HL-60/S4 treated with phorbol 12-myristate 13-acetate at 8.2 ng/mL for 4 days and 3 days (cell line): ENCODE data around the gene SLC30A2.
"Not testable (repeated sequence)": the region's sequence is repeated elsewhere in the genome, so short reads cannot be mapped to it uniquely, and the experiment has no call there.

Experiments used
- in situ Hi-C: fragments of 300-500 bp; cut with MboI; formaldehyde crosslinking; loops from 2 replicates; pipeline ENCODE4 v1.15.0; 2022; ENCODE audit warnings: low sequenced_read_pairs

Gene SLC30A2, protein sequence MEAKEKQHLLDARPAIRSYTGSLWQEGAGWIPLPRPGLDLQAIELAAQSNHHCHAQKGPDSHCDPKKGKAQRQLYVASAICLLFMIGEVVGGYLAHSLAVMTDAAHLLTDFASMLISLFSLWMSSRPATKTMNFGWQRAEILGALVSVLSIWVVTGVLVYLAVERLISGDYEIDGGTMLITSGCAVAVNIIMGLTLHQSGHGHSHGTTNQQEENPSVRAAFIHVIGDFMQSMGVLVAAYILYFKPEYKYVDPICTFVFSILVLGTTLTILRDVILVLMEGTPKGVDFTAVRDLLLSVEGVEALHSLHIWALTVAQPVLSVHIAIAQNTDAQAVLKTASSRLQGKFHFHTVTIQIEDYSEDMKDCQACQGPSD

DNA sequence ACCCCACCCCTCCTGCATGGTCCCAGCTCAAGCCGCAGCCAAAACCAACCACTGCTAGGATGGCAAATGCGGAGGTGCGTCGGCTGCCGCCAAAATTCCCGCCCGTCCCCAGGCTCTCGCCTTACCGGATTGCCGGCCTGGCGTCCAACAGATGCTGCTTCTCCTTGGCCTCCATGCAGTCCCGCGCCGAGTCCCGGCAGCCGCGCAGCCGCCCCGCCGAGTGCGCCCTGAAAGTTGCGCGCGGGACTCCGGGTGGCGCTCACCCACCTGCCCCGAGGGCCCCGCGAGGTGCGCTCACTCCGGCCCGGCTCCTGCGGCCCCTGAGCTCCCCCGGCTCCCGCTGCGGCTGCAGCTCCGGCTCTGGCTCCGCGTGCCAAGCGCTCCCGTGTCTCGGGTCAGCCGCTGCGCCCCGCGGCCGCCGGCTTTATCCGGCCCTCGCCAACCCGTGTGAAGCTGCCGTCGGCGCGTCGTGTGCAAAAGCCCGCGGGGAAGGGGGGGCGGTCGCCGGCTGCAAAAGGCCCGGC is at the start of gene SLC30A2:
Gene SLC30A2, minus strand, starts transcription at position 397 of the 524 bp plus-strand sequence. Its CDS starts 222 bp downstream, at position 175.
- in situ Hi-C loops, result no loop called here

DNA sequence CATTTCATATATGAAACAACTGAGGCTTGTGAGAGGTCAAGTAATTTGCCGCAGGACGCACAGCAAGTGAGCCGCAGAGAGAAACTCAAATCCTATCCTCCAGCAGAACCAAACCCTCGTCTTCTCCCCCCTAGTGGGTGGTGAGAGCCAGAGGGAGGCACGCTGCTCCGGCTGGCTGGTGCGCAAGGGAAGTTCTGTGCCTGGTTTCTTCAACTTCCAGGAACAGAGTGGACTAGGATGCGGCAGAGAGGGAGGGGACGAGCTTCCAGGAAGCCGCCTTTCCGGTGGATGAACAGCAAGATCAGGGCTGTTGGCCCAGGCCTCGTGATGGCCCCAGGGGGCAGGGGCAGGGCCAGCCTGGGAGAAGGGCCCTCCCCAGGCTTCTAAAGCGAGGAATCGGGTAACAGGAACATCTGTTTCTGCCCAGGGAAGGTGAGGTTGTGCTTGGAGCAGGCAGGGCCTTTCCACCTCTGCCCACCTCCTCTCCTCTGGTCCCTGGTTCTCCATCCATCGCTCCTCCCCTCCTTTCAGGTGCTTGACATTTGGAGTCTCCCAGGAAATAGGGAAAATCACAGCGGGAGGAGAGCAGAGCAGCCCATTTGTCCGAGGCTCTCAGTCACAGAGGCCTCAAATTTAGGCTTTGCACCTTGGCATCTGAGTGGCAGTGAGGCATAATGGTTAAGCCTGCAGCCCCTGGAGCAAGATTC is 48.9 kb upstream of the SLC30A2 start:
- in situ Hi-C loops, result no loop called here

DNA sequence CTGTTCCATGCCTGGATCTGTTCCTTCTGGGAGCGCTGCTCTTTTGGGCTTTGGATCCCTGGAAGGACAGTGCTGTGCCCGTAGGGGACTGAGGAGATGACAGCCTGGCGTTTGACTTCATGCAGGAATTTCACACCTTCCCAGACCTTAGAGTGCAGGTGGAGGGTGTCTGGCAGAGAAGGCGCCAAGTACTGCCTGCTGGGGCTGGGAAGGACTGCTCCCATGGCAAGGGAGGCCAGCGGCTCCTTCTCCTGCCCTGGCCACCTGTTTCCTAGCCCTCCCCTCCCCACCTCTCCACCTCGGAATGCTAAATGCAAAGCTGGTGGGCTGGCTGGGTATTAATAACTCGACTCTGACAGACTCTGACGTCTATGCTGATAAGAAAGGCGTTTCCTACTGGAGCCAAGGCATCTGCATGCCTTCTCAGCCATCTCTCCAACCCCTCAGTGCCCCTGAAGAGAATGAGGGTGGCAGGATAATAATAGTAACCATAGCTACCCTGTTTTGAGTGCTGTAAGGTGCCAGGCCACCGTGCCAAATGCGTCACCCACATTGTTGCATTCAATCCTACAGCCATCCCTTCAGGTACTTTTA is 48.3 kb upstream of the SLC30A2 start:
- in situ Hi-C loops, result no loop called here

DNA sequence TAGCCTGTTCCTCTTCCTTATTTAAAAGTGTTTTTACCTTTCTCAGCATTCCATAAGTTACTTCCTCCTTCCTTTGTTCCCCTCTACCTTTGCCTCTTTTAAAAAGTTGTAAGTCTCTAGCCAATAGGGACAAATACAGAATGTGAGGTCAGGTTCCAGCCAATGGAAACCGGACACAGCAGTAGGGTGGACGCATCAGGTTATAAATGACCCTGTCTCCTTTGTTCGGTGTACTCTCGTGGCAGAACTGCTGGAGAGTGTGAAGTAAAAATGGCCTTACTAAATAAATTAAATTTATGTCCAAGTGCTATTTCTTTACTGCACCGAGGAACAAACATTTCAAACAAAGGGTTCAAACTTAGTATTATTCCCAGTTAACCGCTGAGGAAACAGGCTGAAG is 47.7 kb upstream of the SLC30A2 start:
- in situ Hi-C loops, result not testable (repeated sequence)

DNA sequence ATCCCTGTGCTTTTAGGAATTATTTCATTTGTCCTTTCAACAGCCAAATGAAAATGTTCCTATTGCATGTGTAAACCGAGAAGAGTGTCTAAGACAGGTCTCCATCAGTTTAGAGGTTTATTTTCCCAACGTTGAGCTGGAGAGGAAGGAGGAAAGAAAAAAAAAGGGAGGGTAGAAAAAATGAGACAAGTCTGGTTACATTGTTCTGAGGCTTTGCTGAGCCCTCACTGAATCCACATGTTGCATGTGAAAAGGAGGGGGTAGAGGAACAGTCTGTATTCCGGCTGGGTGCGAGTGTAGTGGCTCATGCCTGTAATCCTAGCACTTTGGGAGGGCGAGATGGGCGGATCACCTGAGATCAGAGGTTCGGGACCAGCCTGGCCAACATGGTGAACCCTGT is 46.5 kb upstream of the SLC30A2 start:
- in situ Hi-C loops, result no loop called here

DNA sequence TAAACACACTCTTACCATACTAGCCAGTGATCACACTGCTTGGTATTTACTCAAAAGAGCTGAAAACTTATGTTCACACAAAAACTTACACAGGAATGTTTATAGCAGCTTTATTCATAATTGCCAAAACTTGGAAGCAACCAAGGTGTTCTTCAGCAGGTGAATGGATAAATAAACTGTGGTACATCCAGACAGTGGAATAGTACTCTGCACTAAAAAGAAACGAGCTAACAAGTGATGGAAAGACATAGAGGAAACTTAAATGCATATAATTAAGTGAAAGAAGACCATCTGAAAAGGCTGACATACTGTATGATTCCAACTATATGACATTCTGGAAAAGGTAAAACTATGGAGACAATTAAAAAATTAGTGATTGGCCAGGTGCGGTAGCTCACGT is 45.0 kb upstream of the SLC30A2 start:
- in situ Hi-C loops, result no loop called here

DNA sequence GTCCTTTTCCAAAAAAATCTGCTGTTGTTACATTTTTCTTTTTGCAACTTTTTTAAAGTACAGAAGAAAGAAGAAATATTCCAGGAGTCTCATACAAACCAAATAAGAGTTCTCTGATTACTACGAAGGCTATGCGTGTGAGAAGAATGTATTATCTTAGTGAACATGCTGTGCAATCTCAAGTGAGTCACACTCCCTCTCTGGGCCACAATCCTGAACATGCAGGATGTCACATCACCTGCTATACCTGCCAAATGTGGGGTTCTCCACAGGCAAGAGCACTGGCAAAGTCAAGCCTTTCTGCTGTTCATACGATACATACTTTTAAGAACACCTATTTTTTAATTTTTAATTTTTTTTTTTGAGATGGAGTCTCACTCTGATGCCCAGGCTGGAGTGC is 43.2 kb upstream of the SLC30A2 start:
- in situ Hi-C loops, result no loop called here

DNA sequence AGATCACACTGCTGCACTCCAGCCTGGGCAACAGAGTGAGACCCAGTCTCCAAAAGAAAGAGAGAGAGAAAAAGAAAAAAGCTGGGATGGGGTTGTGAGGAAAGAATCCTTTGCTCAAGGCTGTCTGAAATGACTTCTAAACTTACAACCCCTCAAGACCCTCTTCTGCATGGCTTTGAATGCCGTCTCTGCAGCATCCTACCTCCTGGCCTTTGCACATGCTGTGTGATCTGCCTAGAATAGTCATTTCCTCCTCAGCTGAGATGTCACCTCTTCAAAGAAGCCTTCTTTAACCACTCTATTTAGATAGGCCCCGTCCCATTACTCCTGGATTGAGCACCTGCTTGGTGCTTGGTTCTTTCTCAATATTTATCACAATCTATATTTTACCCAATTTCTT is 38.9 kb upstream of the SLC30A2 start:
- in situ Hi-C loops, result no loop called here

DNA sequence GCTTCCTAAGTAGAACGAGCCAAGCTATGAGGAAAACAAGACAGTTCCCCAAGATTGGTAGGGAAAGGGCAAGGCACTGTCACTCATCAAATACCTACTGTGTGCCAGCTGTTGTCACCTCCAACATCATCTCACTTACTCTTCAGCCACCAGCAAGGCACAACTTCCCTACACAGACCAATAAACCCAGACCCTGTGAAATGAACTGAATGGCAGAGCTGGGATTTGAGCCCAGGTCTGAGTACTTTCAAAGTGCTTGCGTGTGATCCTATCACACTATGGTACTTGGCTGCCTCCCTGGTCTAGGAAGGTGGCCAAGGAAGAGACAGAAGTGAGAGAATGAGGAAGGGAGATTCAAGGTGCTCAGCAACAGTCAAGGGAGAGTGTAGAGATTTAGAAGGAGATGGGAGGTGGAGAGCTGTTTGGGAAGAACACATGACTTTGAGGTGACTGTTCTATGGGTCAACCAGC is 38.2 kb upstream of the SLC30A2 start:
- in situ Hi-C loops, result no loop called here

DNA sequence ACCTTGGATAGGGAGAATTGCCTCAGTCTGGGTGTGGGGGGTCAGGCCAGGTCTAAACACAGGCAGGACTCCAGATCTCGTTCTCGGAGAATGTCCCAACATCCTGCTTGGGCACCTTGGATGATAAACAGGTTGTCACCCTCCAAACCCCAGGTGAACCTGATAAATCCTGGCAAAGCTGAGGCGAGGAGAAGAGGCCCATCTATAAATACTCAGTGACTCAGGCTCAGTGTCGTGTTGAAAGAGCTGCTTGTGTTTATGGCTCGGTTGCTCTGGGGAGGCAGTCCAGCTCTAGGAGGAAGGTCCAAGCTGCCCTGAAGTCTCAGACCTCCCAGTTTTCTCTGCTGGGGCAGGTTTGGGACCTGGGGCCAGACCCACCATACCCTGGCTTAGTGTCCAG is 37.3 kb upstream of the SLC30A2 start:
- in situ Hi-C loops, result no loop called here

DNA sequence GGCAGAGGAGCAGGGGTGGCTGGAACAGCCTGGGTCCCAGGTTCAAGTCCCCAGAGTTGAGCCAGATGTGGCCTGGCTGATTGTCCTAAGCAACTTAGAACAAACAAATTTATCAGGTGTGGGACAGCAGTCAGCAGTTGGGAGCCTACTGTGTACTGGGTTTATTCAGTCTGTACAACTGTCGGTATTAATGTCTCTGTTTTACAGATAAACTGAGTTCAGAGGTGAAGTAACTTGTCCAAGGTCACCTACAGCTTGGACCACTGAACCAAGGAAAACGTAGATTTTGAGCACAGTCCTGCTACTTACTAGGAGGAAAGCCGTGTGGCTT is 36.1 kb upstream of the SLC30A2 start:
- in situ Hi-C loops, result no loop called here

DNA sequence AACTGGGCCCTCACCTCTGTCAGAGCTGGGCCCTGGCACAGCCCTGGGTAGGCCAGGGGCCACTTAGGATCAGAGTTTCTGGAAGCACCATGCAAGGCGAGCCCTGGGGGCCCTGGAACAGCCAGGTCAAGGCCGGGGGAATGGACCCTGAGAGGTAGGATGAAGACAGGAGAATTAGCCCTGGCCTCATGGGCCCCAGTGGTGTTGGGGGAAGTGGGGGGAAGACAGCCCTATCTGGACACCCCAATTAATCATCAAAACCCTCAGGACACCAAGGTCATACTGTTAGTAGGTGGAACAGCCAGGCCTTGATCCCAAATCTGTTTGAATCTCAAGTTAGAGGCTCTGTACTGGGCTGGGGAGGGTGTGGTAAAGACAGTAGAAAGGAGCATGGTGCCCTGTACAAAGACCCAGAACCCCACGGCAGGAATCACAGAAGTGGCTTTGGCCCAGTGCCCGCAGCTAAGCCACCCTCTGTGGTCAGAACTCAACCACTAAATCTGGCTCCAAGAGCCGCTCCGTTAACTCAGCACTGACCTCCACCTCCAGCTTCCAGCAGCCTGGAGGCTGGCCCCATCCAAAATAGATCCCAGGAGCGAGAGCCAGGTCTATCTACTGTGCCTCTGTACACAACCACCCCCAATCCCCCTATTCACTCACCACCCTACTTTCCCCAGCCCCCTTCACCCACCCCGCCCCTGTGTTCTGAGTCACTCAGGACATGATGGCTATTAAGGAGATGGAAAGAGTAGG is 35.5 kb upstream of the SLC30A2 start:
- in situ Hi-C loops, result no loop called here

DNA sequence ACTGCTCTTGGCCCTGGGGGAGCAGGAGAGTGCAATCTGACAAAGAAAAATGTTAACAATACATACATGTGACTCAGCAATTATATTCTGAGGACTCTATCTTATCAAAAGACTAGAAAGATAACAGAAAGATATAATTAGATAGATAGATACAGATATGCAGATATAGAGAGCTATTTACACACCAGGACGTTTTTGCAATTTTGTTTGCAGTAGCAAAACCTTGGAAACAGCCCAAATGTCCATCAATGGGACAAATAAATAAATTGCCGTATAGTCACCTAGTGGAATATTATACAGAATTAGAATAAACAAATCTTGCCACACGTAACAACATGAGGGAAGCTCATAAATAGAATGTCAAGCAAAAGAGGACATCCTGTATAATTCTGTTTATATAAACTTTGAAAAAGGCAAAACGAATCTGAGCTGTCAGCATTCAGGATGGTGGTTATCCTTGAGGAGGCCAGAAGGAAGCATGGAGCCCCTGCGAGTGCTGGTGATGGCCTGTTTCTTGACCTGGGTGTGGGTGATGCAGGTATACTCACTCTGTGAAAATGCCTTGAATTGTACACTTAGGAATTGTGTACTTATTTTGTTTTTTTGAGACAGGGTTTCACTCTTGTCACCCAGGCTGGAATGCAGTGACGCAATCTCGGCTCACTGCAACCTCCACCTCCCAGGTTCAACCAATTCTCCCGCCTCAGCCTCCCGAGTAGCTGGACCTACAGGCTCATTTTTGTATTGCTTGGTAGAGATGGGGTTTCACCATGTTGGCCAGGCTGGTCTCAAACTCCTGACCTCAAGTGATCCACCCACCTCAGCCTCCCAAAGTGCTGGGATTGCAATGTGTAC is 34.3 kb upstream of the SLC30A2 start:
- in situ Hi-C loops, result no loop called here

DNA sequence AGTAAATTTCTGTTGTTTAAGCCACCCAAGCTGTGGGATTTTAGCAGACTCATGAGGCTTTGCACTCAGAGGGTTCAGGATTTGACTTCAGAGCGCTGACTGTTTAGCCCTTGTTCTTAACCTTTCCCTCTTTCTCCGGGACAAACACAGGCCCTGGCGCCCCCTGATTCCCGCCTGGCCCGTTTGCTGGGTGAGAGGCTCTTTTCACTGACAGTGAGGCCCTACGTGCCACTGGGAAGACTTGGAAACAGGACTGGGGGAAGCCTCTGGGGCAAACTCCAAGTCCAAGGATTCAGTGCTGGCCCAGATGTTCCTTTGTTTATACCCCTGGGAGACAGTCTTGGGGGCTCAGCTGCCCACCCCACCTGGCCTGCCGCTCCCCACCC is 33.3 kb upstream of the SLC30A2 start:
- in situ Hi-C loops, result no loop called here

DNA sequence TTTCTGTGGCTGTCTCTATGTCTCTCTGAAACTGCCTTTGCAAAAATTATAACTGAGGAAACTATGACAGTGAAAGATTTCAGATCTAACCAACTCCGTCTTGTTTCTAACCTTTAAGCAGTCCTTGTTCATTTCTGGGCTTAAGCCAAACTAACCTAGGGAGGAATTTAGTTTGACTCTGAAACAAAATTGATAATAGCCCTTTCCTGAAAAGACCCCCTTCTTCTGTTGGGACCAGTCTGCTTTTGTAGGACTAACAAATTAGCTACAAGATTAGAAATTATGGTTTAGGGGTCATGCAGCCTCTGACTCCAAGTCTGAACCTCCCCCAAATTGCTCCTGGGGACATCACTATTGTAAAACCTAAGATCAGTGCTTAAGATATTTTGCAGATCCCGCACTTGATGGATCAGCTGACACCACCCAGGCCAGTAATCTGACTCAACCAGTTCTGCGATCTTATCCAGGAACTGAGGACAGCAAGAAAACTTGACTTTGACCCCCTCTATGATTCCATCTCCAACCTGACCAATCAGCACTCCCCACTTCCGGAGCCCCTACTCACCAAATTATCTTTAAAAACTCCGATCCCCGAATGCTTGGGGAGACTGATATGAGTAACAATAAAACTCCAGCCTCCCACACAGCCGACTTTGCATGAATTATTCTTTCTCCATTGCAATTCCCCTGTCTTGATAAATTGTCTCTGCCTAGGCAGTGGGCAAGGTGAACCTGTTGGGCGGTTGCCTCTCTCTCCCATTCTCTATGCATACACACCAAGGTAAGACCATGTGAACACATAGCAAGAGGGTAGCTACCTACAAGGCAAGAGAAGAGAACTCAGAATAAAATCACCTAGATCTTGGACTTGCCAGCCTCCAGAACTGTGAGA is 32.6 kb upstream of the SLC30A2 start:
- in situ Hi-C loops, result no loop called here

DNA sequence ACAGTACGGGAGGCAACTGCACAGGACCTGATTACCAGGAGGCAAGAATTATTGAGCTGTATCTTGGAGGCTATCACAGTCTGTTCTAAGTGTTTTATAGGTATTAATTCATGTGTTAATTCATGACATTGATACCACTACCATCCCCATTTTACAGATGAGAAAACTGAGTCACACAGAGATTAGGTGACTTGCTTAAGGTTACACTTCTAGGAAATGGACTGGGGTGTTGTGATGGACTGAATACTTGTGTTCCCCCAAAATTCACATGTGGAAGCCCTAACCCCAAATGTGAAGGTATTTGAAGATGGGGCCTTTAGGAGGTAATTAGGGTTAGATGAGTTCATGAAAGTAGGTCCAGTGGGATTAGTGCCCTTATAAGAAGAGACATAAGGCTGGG is 31.6 kb upstream of the SLC30A2 start:
- in situ Hi-C loops, result no loop called here

DNA sequence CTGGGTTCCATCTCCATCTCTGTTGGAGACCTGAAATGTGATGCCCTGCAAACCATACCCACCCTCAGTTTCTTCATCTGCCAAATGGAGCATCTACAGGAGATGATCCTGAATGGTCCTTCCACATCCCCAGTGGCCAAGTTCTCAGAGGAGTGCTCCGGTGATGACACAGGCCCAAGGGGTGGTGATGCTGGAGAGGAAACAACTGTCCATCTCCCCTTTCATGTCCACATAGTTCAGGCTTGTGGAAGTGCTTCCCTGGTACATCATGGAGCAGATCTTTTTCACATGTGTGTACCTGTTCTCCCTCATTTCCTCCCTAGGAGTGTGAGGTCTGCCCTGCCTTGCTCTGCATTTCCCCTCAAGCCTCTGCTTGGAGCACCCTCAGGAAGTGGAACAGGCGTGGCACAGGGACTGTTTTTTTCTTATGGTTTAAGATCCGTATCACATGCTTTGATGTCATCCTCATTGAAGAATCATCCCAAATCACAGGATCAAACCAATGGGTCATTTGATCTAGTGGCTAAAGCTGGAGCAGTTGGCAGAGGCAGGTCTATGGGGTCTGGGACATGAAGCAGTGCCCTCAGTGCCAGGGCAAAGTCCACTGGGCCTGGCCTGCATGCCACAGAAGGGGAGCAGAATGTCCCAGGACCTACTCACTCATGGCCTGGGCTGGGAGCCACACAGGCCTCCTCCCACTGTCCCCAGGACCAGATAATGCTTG is 29.7 kb upstream of the SLC30A2 start:
- in situ Hi-C loops, result no loop called here

DNA sequence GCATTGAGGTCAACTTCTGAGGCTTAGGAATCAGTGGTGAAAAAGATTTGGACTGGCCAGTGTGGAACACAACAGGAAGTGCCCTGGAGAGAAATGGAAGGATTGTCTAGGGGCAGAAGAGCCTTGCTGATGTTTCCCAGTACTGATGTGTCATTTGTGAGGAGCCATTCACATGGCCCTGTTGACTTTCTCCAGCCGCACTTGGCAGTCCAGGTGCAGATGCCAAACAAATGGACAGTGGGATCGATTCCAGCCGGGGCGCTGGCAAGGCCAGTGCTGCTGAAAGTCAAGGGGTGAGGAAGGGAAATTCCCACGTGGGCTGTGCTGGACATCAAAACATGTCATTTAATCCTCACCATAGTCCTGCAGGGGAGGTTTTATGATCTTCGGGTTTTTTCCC is 26.4 kb upstream of the SLC30A2 start:
- in situ Hi-C loops, result no loop called here

DNA sequence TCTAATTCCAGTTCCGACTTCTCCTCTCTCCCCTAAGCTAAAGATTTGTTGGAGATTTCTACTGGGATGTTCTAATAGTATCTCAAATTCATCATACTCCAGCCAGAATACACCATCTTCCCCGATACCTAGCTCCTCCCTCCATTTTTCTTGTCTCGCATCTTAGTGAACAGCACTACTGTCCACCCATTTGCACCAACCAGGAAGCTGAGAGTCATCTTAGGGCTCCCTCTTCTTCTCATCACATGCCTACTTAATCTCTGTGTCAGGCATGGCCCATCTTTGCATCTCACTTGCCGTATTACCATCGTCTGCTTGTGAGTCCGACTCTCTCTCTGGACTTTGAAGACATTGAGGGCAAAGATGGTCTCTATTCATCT is 25.0 kb upstream of the SLC30A2 start:
- in situ Hi-C loops, result no loop called here
